ENCODE results near the gene CARHSP1. TPM values are rescaled to one million over a fixed set of nuclear protein-coding genes. Genes with fewer than 3 reads are reported as not detected.

The CARHSP1 gene
- total and polyA plus RNA-seq, 2 experiments from 2014 or later, result 129 to 150 TPM

GRCh38 chr16:8887952-8888560, 19.2 kb upstream of the CARHSP1 start:
- in situ Hi-C loops (cut with MboI), result loop anchor here (10.0 kb wide), 1 partner anchor 233 kb away; no protein-coding TSS in a partner anchor
- TF ChIP-seq EZH2phosphoT487 (IDR thresholded peaks at IDR 0.05; ENCODE audit: insufficient read depth, low read depth) (no peak), EZH2 (IDR thresholded peaks at IDR 0.05; ENCODE audit: insufficient read depth, poor library complexity, severe bottlenecking) (no peak)
- Histone ChIP-seq H3K9me2 (ENCODE audit: insufficient read depth) (no peaks in the 10 kb centered on the region), H3K4me2 (ENCODE audit: unreplicated experiment) (no peak overlapping the region), H3K27me3 (replicated peaks; ENCODE audit: insufficient read depth) (no peaks in the 10 kb centered on the region), H2AFZ (no peak overlapping the region), H4K20me1 (ENCODE audit: insufficient read depth) (no peaks in the 10 kb centered on the region), H3F3A (ENCODE audit: insufficient read depth) (peaks cover 27% of the 10 kb centered on the region), H3K4me1 (ENCODE audit: insufficient read depth) (peaks cover 33% of the 10 kb centered on the region), H3K27ac (peak overlapping the region; percentile 22), H3K9me3 (ENCODE audit: low read depth) (no peaks in the 10 kb centered on the region), H3K4me3 (no peak overlapping the region), H3K9ac (no peak overlapping the region), H3K36me3 (ENCODE audit: low read depth) (peaks cover 20% of the 10 kb centered on the region; the same call in 1 of the 2 replicates), H3K79me2 (ENCODE audit: insufficient read depth) (no peaks in the 10 kb centered on the region)
- peak; percentile 93 for DNase-seq
- WGBS, 2 experiments (ENCODE audit: low coverage in 1 of 2, low lambda C conversion rate in 2 of 2, missing lambda C conversion rate in 2 of 2), result 50 to 51% methylated on average over 15 to 16 of the region's 16 CpGs

- no peak overlapping the region for H3K4me2 ChIP-seq (ENCODE audit: unreplicated experiment)
- in situ Hi-C loops (cut with MboI), result loop anchor here (10.0 kb wide), 1 partner anchor 233 kb away; no protein-coding TSS in a partner anchor
- no peaks in the 10 kb centered on the region for H3K79me2 ChIP-seq (ENCODE audit: insufficient read depth)
- no peaks in the 10 kb centered on the region for H3K9me2 ChIP-seq (ENCODE audit: insufficient read depth)
- DNase-seq, result no peak
- H4K20me1 ChIP-seq (ENCODE audit: insufficient read depth), result no peaks in the 10 kb centered on the region
- WGBS, 2 experiments (ENCODE audit: low coverage in 1 of 2, low lambda C conversion rate in 2 of 2, missing lambda C conversion rate in 2 of 2), result 90 to 93% methylated on average over 6 of the region's 6 CpGs
- H3K27me3 ChIP-seq (replicated peaks; ENCODE audit: insufficient read depth), result no peaks in the 10 kb centered on the region
- peaks cover 13% of the 10 kb centered on the region; the same call in 1 of the 2 replicates for H3K36me3 ChIP-seq (ENCODE audit: low read depth)
- H3K4me1 ChIP-seq (ENCODE audit: insufficient read depth), result peaks cover 33% of the 10 kb centered on the region
- no peak overlapping the region for H3K4me3 ChIP-seq
- H3K9me3 ChIP-seq (ENCODE audit: low read depth), result no peaks in the 10 kb centered on the region
- no peak overlapping the region for H3K27ac ChIP-seq
- H3K9ac ChIP-seq, result no peak overlapping the region
- H2AFZ ChIP-seq, result no peak overlapping the region
- peaks cover 22% of the 10 kb centered on the region for H3F3A ChIP-seq (ENCODE audit: insufficient read depth)
- TF ChIP-seq EZH2 (IDR thresholded peaks at IDR 0.05; ENCODE audit: insufficient read depth, poor library complexity, severe bottlenecking) (no peak), EZH2phosphoT487 (IDR thresholded peaks at IDR 0.05; ENCODE audit: insufficient read depth, low read depth) (no peak)
Measured at GRCh38 chr16:8887431-8887765, 18.6 kb upstream of the CARHSP1 start.

- H3K27me3 ChIP-seq (replicated peaks; ENCODE audit: insufficient read depth), result no peaks in the 10 kb centered on the region
Measured at GRCh38 chr16:8886593-8887430, 18.0 kb upstream of the CARHSP1 start.

More at GRCh38 chr16:8886593-8887430, 18.0 kb upstream of the CARHSP1 start:
- no peak overlapping the region for H3K9ac ChIP-seq
- no peaks in the 10 kb centered on the region for H3K9me2 ChIP-seq (ENCODE audit: insufficient read depth)
- H4K20me1 ChIP-seq (ENCODE audit: insufficient read depth), result no peaks in the 10 kb centered on the region
- H3K79me2 ChIP-seq (ENCODE audit: insufficient read depth), result no peaks in the 10 kb centered on the region
- peaks cover 22% of the 10 kb centered on the region for H3F3A ChIP-seq (ENCODE audit: insufficient read depth)
- in situ Hi-C loops (cut with MboI), result loop anchor here (10.0 kb wide), 1 partner anchor 232 kb away; no protein-coding TSS in a partner anchor
- no peak for TF ChIP-seq EZH2 (IDR thresholded peaks at IDR 0.05; ENCODE audit: insufficient read depth, poor library complexity, severe bottlenecking)
- TF ChIP-seq EZH2phosphoT487 (IDR thresholded peaks at IDR 0.05; ENCODE audit: insufficient read depth, low read depth), result no peak
- peak overlapping the region; percentile 58 for H3K4me2 ChIP-seq (ENCODE audit: unreplicated experiment)
- peaks cover 8% of the 10 kb centered on the region; the same call in 1 of the 2 replicates for H3K36me3 ChIP-seq (ENCODE audit: low read depth)
- H3K27ac ChIP-seq, result no peak overlapping the region
- no peak overlapping the region for H2AFZ ChIP-seq
- H3K9me3 ChIP-seq (ENCODE audit: low read depth), result no peaks in the 10 kb centered on the region
- peaks cover 33% of the 10 kb centered on the region for H3K4me1 ChIP-seq (ENCODE audit: insufficient read depth)
- H3K4me3 ChIP-seq, result no peak overlapping the region
- WGBS, 2 experiments (ENCODE audit: low coverage in 1 of 2, low lambda C conversion rate in 2 of 2, missing lambda C conversion rate in 2 of 2), result 60 to 63% methylated on average over 19 of the region's 19 CpGs
- DNase-seq, result no peak
